ENCODE results near the gene CLEC5A.

GRCh38 chr7:141991140-141991539, 44.4 kb upstream of the CLEC5A start:
- TF ChIP-seq CTCF (IDR thresholded peaks at IDR 0.05) (no peak), POLR2A (IDR thresholded peaks at IDR 0.05; ENCODE audit: low read depth) (no peak), POLR2AphosphoS5 (IDR thresholded peaks at IDR 0.05) (no peak)

Measured in esophagus muscularis mucosa (tissue), 3 donors.